Smooth muscle cell (in vitro differentiated cells): ENCODE results near the gene ZBTB8A. TPM values are rescaled to one million over a fixed set of nuclear protein-coding genes. Genes with fewer than 3 reads are reported as not detected.

ENCODE experiments used
- DNase-seq: peaks from one replicate; lab custom pipeline; 2025; ENCODE audit not compliant: unreplicated experiment; lab: John Stamatoyannopoulos, UW
- H2AFZ ChIP-seq: fragments of 200-600 bp; sonication (generic); 2 replicates; pipeline ENCODE4 v1.6.0; 2016; ENCODE audit warnings: antibody characterized with exemption, low read depth, mild to moderate bottlenecking
- H3F3A ChIP-seq: fragments of 200-600 bp; sonication (generic); 2 replicates; pipeline ENCODE4 v1.6.0; 2017; ENCODE audit warnings: antibody characterized with exemption, low read depth
- H3K27ac ChIP-seq: fragments of 200-600 bp; sonication (generic); 2 replicates; pipeline ENCODE4 v1.5.1; 2016; ENCODE audit warnings: low read depth, mild to moderate bottlenecking
- H3K27me3 ChIP-seq: fragments of 200-600 bp; sonication (generic); 2 replicates; pipeline ENCODE4 v1.6.1; 2016; ENCODE audit warnings: low read depth, mild to moderate bottlenecking
- H3K36me3 ChIP-seq: fragments of 200-600 bp; sonication (generic); 2 replicates; pipeline ENCODE4 v1.5.1; 2016; ENCODE audit warnings: low read depth
- H3K4me1 ChIP-seq: fragments of 200-600 bp; sonication (generic); 2 replicates; pipeline ENCODE4 v1.5.1; 2016; ENCODE audit warnings: low read depth
- H3K4me2 ChIP-seq: fragments of 200-600 bp; sonication (generic); 2 replicates; pipeline ENCODE4 v1.6.0; 2016; ENCODE audit warnings: mild to moderate bottlenecking
- H3K4me3 ChIP-seq: fragments of 200-600 bp; sonication (generic); 2 replicates; pipeline ENCODE4 v1.5.1; 2016; ENCODE audit warnings: mild to moderate bottlenecking
- H3K79me2 ChIP-seq: fragments of 200-600 bp; sonication (generic); 2 replicates; pipeline ENCODE4 v1.6.0; 2016; ENCODE audit warnings: low read depth, mild to moderate bottlenecking
- H3K9ac ChIP-seq: fragments of 200-600 bp; sonication (generic); 2 replicates; pipeline ENCODE4 v1.6.0; 2016; ENCODE audit warnings: low read depth
- H3K9me3 ChIP-seq: fragments of 200-600 bp; sonication (generic); replicated peaks from 2 replicates; pipeline ENCODE4 v1.5.1; 2016; ENCODE audit warnings: low read depth
- H4K20me1 ChIP-seq: fragments of 200-600 bp; sonication (generic); 2 replicates; pipeline ENCODE4 v1.6.0; 2016; ENCODE audit warnings: low read depth
- WGBS: methylation state at CpG from one replicate; pipeline ENCODE4 v1.1.7; 2016; ENCODE audit warnings: low lambda C conversion rate; 5-methylcytosine and 5-hydroxymethylcytosine counted together
- polyA plus RNA-seq: library from polyadenylated mRNA; unstranded; fragments of >200 nt; fragmentation: Nextera tagmentation; extraction: Ambion mirVana; gene quantifications from 2 replicates; pipeline ENCODE4 v1.2.1, GENCODE V29; 2016
- total RNA-seq: library from RNA; depleted of rRNA; stranded (reverse); fragments of >200 nt; gene quantifications from 2 replicates; pipeline ENCODE4 v1.2.3, GENCODE V29; 2014
- TF ChIP-seq, protein P1 (sequence below): fragments of 200-600 bp; sonication (generic); IDR thresholded peaks from 2 replicates; pipeline ENCODE4 v1.5.1; 2017; ENCODE audit warnings: borderline replicate concordance, mild to moderate bottlenecking, antibody characterized with exemption; ENCODE audit not compliant: insufficient read depth, poor library complexity, severe bottlenecking

ZBTB8A gene
- total and polyA plus RNA-seq, 2 experiments from 2014 or later: 4.2 to 8.8 TPM

GRCh38 chr1:32580348-32581017 is 41.3 kb downstream of the ZBTB8A start:
- Histone ChIP-seq H3K79me2 (peaks cover 4% of the 10 kb centered on the region), H3K27ac (no peak overlapping the region), H3F3A (no peaks in the 10 kb centered on the region), H3K4me3 (no peak overlapping the region), H3K36me3 (no peaks in the 10 kb centered on the region), H2AFZ (no peak overlapping the region), H3K4me2 (no peak overlapping the region), H4K20me1 (peaks cover 15% of the 10 kb centered on the region), H3K4me1 (no peaks in the 10 kb centered on the region), H3K9ac (no peak overlapping the region), H3K9me3 (no peaks in the 10 kb centered on the region), H3K27me3 (no peaks in the 10 kb centered on the region)
- no peak for DNase-seq
- 94% methylated on average over 10 of the region's 10 CpGs for WGBS
- TF ChIP-seq, protein P1, sequence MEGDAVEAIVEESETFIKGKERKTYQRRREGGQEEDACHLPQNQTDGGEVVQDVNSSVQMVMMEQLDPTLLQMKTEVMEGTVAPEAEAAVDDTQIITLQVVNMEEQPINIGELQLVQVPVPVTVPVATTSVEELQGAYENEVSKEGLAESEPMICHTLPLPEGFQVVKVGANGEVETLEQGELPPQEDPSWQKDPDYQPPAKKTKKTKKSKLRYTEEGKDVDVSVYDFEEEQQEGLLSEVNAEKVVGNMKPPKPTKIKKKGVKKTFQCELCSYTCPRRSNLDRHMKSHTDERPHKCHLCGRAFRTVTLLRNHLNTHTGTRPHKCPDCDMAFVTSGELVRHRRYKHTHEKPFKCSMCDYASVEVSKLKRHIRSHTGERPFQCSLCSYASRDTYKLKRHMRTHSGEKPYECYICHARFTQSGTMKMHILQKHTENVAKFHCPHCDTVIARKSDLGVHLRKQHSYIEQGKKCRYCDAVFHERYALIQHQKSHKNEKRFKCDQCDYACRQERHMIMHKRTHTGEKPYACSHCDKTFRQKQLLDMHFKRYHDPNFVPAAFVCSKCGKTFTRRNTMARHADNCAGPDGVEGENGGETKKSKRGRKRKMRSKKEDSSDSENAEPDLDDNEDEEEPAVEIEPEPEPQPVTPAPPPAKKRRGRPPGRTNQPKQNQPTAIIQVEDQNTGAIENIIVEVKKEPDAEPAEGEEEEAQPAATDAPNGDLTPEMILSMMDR: no peak

- Histone ChIP-seq H3K4me2 (no peak overlapping the region), H3K27ac (no peak overlapping the region), H3F3A (no peaks in the 10 kb centered on the region), H4K20me1 (peaks cover 12% of the 10 kb centered on the region), H3K27me3 (no peaks in the 10 kb centered on the region), H3K9ac (no peak overlapping the region), H3K4me1 (no peaks in the 10 kb centered on the region), H3K36me3 (peaks cover 5% of the 10 kb centered on the region), H2AFZ (no peak overlapping the region), H3K4me3 (no peak overlapping the region), H3K9me3 (no peaks in the 10 kb centered on the region), H3K79me2 (no peaks in the 10 kb centered on the region)
- TF ChIP-seq, protein P1: no peak
- DNase-seq: no peak
- WGBS: 77% methylated on average over 9 of the region's 9 CpGs
Observed at GRCh38 chr1:32592943-32593342, 53.7 kb downstream of the ZBTB8A start.

DNA sequence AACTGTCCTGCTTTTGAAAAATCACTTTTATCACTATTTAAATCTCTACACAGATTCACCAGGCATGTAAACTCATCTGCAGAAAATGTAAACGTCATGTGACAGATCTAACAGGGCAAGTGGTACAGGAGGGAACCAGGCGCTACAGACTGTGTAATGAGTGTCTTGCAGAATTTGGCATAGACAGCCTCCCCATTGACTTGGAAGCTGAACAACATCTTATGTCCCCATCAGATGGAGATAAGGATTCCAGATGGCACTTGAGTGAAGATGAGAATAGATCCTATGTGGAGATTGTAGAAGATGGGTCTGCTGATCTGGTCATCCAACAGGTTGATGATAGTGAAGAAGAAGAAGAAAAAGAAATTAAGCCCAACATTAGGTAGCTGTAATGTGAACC is 60.8 kb downstream of the ZBTB8A start:
- Histone ChIP-seq H3K9ac (no peak overlapping the region), H3K9me3 (no peaks in the 10 kb centered on the region), H3K36me3 (no peaks in the 10 kb centered on the region), H3F3A (no peaks in the 10 kb centered on the region), H3K4me3 (no peak overlapping the region), H4K20me1 (no peaks in the 10 kb centered on the region), H3K79me2 (no peaks in the 10 kb centered on the region), H2AFZ (no peak overlapping the region), H3K4me1 (no peaks in the 10 kb centered on the region), H3K4me2 (no peak overlapping the region), H3K27ac (no peak overlapping the region), H3K27me3 (no peaks in the 10 kb centered on the region)
- DNase-seq: no peak
- 100% methylated on average over 2 of the region's 2 CpGs for WGBS
- TF ChIP-seq, protein P1: no peak
